GM12864 (cell line): ENCODE measurements around the gene PNKP.

Experiments used
- DNase-seq: peaks from one replicate; pipeline ENCODE4 v3.0.0-alpha.2; 2011; ENCODE audit warnings: low read depth
- H3K4me3 ChIP-seq: 2 replicates; pipeline ENCODE4 v1.5.1; 2011; ENCODE audit warnings: mild to moderate bottlenecking, low read depth, low read length, control low read depth
- TF ChIP-seq, protein P1 (sequence below): IDR thresholded peaks from 2 replicates; pipeline ENCODE4 v1.5.1; 2011; ENCODE audit warnings: low read depth, mild to moderate bottlenecking, moderate library complexity, low read length, control low read depth, inconsistent platforms; ENCODE audit errors: missing control alignments

PNKP gene

DNA sequence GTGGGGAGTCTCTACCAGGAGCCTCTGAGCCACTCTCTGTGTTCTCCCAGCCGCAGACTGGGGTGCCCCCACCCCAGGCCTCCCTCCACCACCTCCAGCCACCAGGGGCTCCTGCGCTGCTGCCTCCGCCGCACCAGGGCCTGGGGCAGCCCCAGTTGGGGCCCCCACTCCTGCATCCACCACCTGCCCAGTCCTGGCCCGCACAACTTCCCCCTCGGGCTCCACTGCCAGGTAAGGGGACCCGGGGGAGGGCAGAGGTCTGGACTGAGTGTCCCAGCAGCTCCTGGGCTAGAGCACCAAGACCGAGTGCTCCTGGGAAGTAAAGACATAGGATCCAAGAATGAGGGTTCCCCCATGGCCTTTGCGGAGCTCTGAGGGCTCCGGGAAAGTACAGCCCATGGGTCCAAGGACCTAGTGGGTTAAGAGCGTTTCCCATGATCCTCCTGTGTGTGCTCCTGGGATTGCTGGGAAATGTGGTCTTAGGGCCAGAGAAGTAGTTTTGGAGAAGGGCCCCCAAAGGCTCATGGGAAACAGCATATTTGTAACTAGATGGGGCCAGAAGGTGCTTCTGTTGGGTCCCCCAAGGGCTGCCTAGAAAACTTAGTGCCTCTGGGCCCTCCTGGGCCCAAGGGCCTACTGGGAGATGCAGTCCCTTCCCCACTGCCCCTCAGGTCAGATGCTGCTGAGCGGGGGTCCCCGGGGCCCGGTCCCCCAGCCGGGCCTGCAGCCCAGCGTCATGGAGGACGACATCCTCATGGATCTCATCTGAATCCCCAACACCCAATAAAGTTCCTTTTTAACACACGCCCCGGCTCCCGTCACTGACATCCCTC lies 31.0 kb downstream of the PNKP start:
- no peak for DNase-seq
- H3K4me3 ChIP-seq: no peak overlapping the region

DNA sequence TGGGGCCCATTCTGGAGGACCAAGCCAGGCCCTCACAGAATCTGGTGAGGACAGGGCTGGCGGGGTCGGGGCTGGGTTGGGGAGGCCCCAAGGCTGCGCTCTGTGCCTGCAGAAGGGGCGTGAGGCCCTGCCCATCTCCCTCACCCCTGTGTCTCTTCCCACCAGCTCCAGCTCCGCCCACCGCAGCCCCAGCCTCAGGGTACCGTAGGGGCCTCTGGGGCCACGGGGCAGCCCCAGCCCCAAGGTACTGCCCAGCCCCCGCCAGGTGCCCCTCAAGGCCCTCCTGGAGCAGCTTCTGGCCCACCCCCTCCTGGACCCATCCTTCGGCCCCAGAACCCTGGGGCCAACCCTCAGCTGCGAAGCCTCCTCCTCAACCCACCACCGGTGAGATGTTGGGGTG lies 31.8 kb downstream of the PNKP start:
- TF ChIP-seq, protein P1, sequence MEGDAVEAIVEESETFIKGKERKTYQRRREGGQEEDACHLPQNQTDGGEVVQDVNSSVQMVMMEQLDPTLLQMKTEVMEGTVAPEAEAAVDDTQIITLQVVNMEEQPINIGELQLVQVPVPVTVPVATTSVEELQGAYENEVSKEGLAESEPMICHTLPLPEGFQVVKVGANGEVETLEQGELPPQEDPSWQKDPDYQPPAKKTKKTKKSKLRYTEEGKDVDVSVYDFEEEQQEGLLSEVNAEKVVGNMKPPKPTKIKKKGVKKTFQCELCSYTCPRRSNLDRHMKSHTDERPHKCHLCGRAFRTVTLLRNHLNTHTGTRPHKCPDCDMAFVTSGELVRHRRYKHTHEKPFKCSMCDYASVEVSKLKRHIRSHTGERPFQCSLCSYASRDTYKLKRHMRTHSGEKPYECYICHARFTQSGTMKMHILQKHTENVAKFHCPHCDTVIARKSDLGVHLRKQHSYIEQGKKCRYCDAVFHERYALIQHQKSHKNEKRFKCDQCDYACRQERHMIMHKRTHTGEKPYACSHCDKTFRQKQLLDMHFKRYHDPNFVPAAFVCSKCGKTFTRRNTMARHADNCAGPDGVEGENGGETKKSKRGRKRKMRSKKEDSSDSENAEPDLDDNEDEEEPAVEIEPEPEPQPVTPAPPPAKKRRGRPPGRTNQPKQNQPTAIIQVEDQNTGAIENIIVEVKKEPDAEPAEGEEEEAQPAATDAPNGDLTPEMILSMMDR: no peak
- H3K4me3 ChIP-seq: no peak overlapping the region
- DNase-seq: no peak

More for the DNA sequence above, 31.0 kb downstream of the PNKP start:
- TF ChIP-seq, protein P1: no peak

DNA sequence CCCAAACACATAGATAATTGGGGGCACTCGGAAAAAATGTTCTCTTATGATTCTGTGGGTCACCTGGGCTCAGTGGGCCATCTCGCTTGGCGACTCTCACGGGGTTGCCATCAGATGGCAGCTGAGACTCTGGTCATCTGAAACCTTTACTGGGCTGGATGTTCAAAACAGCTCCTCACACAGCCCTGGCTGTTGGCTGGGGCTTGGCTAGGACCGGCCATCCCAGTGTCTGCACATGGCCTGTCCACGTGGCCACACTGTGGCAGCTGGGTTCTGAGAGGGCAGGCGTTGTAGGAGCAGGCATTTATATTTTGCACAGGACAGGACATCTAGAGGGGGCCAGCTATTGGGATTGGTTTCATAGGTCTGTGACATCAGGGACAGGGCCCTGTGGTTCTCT lies 33.8 kb downstream of the PNKP start:
- TF ChIP-seq, protein P1: no peak
- no peak for DNase-seq
- no peak overlapping the region for H3K4me3 ChIP-seq

DNA sequence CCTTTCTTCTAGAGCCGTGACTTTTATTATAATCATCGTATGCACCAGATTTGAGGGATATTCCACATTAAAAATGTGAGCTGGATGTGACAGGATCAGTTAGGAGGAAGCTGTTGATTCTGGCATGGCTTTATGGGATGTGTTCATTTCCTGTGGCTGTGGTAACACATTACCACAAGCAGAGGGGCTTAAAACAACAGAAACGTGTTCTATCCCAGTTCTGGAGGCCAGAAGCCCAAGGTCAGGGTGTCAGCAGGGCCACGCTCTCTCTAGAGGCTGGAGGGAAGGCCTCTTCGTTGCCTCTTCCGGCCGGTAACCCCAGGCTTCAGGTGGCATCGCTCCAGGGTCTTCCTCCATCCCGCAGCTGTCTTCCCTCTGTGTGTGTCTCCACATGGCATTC lies 34.8 kb downstream of the PNKP start:
- TF ChIP-seq, protein P1: no peak
- no peak for DNase-seq

DNA sequence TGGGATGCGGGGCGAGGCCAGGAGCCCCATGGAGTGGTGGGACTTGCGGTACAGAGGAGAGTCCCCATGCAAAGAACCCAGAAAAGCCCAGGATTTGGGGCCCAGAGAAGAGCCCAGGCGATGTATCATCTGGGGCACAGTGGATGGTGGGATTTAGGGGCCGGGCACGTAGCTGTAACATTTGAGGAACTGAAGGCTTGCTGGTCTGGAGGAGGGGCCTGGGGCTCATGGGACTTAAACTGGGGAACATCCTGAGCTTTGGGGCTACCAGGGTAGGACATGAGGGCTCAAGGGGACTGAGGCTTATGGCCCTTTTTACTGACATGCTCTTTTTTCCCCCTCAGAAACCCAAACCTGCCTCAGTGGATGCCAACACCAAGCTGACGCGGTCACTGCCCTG lies 35.8 kb downstream of the PNKP start:
- TF ChIP-seq, protein P1: no peak
- no peak for DNase-seq
- no peak overlapping the region for H3K4me3 ChIP-seq

More for the DNA sequence above, 34.8 kb downstream of the PNKP start:
- no peak overlapping the region for H3K4me3 ChIP-seq

DNA sequence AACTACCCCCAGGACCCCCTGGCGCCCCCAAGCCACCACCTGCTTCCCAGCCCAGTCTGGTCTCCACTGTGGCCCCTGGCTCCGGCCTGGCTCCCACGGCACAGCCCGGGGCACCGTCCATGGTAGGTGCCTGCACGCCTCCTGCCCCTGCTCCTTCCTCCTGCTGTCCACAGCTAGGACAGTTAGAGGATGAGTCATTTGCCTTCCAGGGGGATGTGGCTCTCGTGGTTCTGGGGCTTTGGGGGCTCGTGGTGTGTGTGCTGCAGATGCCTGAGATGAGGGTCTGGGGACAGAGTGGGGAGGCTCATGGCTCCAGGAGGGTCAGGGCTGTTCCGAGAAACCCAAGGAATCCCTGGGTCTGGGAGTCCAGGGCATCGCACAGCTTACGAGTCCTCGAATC lies 36.6 kb downstream of the PNKP start:
- H3K4me3 ChIP-seq: no peak overlapping the region
- no peak for DNase-seq
- TF ChIP-seq, protein P1: no peak

DNA sequence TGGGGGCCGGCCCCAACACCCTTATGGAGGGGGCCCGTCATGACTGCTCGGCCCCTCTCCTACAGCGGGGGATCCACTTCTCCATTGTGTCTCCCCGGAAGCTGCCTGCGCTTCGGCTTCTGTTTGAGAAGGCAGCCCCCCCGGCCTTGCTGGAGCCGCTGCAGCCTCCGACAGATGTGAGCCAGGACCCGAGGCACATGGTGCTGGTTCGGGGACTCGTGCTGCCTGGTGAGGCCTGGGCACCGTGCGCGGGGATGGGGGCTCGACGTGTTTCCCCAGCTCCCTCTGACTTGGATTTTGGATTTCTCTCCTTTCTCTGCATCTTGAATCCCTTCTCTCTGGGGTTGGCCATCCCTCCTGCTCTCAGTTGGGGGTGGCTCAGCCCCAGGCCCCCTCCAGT lies 37.7 kb downstream of the PNKP start:
- TF ChIP-seq, protein P1: no peak
- no peak for DNase-seq
- no peak overlapping the region for H3K4me3 ChIP-seq
